ENCODE measurements around the gene AGAP2.
"Not testable (repeated sequence)": the region's sequence is repeated elsewhere in the genome, so short reads cannot be mapped to it uniquely, and the experiment has no call there.

The AGAP2 gene

GRCh38 chr12:57738661-57739237 is at the start of gene AGAP2:
TSS of gene AGAP2 (minus strand) at chr12:57738742. CDS start at chr12:57738246, 496 bp downstream.
- DNase-seq, result peak; percentile 60

- DNase-seq, result no peak
These were observed 45.3 kb upstream of the AGAP2 start for GRCh38 chr12:57783861-57784260.

- no peak for DNase-seq
These were observed 44.9 kb upstream of the AGAP2 start for GRCh38 chr12:57783466-57783801.

GRCh38 chr12:57782608-57783465 is 44.3 kb upstream of the AGAP2 start, which contains the start of gene TSFM:
TSS of gene TSFM (plus strand) at chr12:57782787. CDS start at chr12:57782802, 15 bp downstream.
- DNase-seq, result peak; percentile 93

GRCh38 chr12:57782243-57782607 is 43.7 kb upstream of the AGAP2 start:
- no peak for DNase-seq

GRCh38 chr12:57781801-57782200 is 43.3 kb upstream of the AGAP2 start:
- no peak for DNase-seq

- DNase-seq, result no peak
These were observed 42.7 kb upstream of the AGAP2 start for GRCh38 chr12:57781244-57781643.

GRCh38 chr12:57780284-57780897 is 41.8 kb upstream of the AGAP2 start:
- DNase-seq, result no peak

- no peak for DNase-seq
These were observed 41.2 kb upstream of the AGAP2 start for GRCh38 chr12:57779736-57780135.

- no peak for DNase-seq
These were observed 39.4 kb upstream of the AGAP2 start for GRCh38 chr12:57777911-57778310.

- no peak for DNase-seq
These were observed 38.8 kb upstream of the AGAP2 start for GRCh38 chr12:57777367-57777766.

GRCh38 chr12:57776247-57776587 is 37.7 kb upstream of the AGAP2 start:
- DNase-seq, result no peak

- DNase-seq, result no peak
These were observed 37.2 kb upstream of the AGAP2 start for GRCh38 chr12:57775563-57776246.

- no peak for DNase-seq
These were observed 36.5 kb upstream of the AGAP2 start for GRCh38 chr12:57775044-57775443.

GRCh38 chr12:57774634-57775033 is 36.1 kb upstream of the AGAP2 start:
- not testable (repeated sequence) for DNase-seq

GRCh38 chr12:57772429-57773322 is 34.1 kb upstream of the AGAP2 start, which contains the start of gene EEF1AKMT3:
TSS of gene EEF1AKMT3 (plus strand) at chr12:57772614. CDS start at chr12:57772725, 111 bp downstream.
- DNase-seq, result peak; percentile 23

GRCh38 chr12:57771873-57772428 is 33.4 kb upstream of the AGAP2 start, which contains the start of gene METTL1:
TSS of gene METTL1 (minus strand) at chr12:57772105. CDS start at chr12:57772083, 22 bp downstream.
- peak; percentile 95 for DNase-seq

GRCh38 chr12:57771236-57771872 is 32.8 kb upstream of the AGAP2 start:
- DNase-seq, result peak; percentile 89

GRCh38 chr12:57770734-57771133 is 32.2 kb upstream of the AGAP2 start:
- DNase-seq, result no peak

- DNase-seq, result no peak
These were observed 31.1 kb upstream of the AGAP2 start for GRCh38 chr12:57769594-57769993.

- DNase-seq, result no peak
These were observed 29.3 kb upstream of the AGAP2 start for GRCh38 chr12:57767876-57768275.

Measured in NCI-H2171 (cell line).